GM12872 (cell line): Measurements from ENCODE around the gene JAML.

Experiments used
- CTCF ChIP-seq: IDR thresholded peaks from 3 replicates; pipeline ENCODE4 v1.5.1; 2011; ENCODE audit warnings: low read depth, mild to moderate bottlenecking, low read length, moderate library complexity; ENCODE audit not compliant: insufficient read depth

JAML gene

DNA sequence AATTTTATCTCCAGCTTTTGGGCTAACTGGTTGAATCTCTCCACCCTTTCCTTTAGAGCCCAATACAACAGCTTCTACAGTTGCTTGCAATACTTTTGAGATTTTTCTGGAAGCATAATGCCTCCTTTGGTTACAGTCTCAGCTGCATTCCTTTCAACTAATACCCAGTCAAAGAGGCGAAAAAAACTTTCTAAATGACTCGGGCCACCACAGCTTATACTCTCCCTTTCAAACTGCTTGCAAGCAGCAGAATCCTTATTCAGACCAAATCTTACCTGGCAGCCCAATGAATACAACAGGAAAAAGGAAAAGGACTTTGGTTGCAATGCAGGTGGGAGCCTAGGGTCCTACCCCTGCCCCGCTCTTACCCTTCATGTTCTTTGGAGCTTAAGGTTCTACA is 15.8 kb downstream of the JAML start:
- TF ChIP-seq CTCF: no peak

DNA sequence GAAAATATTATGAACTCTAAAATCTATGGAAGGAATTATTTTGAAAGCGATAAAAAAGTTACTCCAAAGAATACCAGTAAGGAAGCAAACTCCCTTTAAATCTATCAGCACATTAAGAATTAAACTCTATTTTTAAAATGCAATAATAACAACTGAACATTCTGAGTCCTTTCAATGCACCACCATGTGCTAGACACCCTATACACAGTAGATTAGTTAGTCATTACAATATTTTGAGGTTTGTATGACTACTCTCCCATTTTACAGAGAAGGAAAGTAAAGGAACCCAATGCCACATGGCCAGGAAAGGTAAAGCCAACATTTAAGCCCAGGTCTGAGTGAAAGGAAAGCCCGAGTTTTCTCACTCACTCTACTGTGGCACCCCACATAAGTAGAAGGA is 17.7 kb downstream of the JAML start:
- no peak for TF ChIP-seq CTCF

DNA sequence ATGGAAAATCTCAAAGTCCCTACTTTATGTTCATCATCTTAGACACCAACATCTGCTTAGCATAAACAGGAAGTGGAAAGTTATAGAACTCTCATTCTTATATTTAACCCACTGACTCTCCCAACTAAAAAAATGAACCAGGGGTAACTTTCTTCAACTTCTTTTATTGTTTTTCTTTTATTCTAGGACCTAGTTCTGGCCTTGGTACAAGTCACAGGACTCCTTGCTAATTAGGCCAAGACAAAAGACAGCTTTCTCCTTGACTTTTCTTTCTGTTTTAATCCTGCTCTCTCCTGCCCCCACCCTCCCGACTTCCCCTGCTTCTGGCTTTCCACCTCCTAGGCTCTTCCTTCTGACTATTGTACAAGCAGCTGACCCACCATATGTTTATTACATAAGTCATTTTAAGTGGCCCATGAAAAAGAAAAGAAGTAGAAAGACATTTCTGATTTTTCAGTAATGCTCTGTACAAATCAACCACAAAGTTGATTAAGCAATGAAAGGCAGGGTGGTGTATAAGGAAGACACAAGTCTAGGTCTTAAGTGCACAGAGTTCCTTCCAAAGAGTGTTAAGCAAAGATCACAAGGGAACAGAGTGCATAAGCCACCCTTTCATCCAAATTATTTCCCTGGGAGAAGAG is 18.3 kb downstream of the JAML start:
- TF ChIP-seq CTCF: no peak

DNA sequence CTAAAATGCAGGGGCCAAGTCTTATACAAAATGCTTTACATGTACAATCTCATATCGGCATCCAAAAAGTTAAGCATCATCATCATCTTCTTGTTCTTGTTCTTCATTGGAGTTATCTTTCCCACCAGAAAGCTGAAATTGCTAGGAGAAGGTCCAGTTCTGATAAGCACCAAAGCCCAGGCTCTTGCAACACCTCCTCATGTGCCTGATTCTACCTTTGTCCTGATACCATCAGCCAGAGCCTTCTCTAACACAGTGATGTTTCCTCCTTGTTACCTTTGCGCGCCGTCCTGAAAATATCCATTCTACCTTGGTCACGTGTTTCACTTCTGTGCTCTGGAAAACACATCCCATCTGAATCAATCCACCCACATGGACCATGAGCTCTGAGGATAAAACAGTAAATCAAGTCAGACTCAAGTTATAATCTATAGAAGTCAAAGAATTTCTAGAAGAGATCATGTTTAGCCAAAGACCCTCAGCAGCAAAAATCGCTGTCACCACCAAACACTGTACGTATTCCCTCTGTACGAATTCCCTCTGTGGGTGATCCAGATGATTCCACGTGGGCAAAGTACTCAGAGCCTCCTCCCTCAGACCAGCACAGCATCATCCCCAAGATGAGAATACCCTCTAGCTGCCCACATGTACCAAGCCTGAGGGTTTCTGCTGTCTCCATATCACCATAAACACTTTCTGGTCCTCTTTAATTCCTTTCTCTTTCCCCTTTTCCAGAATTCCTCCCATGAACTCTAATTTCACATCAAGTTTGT is 19.0 kb downstream of the JAML start:
- TF ChIP-seq CTCF: no peak

DNA sequence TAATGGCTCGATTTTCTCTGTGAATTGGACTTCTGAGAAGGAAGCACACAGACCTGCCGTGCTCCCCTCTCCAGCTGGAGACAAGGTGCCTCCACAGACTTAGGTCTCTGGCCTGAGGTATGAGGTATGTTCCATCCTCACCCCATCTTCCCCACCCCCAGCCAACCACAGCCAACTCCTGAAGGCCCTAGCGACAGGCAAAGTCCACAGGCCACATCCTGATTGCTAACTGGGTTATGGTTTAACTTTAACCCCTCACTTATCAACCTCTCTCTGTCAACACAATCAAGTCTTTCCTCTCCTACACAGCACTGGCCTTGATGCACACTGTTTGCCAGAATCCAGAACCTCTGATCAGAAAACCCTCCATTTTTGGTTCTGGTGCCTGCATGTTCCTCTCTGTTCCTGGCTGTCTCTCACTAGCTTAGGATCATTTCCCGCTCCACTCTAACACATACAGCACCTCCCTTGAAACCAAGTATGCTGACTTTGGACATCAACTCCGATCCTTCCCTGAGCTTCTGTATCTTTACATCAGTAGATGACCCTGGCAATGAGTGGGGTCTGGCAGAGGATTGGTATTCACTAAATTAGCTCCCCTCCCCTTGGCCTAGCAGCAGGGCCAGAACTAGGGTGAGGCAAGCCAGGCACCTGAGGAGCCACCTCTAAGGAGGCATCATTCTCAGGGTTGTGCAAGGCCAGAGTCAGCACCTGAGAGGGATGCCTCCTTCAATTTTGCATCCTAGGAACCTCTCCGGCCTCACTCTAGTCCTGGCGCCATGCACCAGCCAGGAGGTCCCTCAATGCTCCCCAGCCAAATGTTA is 22.0 kb downstream of the JAML start:
- no peak for TF ChIP-seq CTCF

DNA sequence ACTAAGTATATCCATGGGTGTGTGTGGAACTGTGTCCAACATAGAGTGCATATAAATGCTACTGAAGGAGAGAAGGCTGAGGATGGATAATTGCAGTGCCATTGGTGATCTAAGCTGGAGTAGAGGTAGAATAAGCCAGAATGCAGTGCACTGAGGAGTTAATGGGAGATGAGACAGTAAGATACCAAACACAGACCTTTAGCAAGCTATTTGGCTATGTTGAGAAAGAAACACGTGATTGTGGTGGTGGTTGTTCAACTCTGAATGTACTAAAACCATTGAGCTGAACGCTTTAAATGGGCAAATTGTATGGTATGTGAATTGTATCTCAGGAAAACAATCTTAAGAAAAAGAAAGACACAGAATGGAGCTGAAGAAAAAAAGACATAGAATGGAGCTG is 22.8 kb downstream of the JAML start:
- no peak for TF ChIP-seq CTCF
